Activated CD8-positive, alpha-beta memory T cell treated with anti-CD3 and anti-CD28 coated beads, Interleukin-2, amount 50 U/mL, for 4 hours (primary cell): ENCODE results near the gene BFSP2.
"Not testable (repeated sequence)": the region's sequence is repeated elsewhere in the genome, so short reads cannot be mapped to it uniquely, and the experiment has no call there.

Experiments used
- DNase-seq: peaks from one replicate; pipeline ENCODE4 v3.0.0-alpha.2; 2020

Gene BFSP2

DNA sequence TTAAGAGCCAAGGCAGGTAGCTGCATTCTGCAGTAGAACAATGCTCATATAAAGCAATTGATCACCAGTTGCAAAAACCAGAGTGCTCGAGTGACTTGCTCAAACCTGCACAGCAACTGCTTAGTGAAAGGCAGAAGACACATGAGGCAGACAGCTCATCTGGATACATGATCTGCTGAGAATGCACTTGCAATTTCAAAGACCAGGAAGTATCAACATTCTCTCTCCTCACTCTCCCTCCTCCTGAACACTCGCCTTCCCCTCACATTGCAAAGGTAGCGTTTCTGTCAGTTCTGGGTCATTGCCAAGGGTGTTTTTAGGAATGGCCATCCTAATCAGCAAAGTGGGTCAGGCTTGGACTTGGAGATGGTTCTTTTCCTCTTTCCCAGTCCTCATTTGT lies 61.0 kb downstream of the BFSP2 start:
- DNase-seq = no peak

DNA sequence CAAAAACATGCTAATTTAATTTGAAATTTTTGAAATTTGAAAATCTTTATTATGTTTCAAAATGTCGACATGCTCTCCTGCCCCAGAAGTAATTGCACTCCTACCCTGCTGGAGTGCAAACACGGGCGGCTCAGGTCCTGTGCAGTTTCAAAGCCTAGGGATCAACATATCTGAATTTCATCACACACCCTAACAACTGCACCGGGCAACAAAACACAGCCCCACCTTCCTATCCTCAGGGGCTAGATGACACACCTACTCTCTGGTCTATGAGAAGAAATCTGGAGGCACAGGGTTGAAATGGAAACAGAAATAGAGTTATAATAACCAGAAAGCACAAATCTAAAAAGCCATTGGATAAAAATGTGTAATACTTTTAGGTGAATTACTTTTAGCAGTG lies 61.4 kb downstream of the BFSP2 start:
- no peak for DNase-seq

DNA sequence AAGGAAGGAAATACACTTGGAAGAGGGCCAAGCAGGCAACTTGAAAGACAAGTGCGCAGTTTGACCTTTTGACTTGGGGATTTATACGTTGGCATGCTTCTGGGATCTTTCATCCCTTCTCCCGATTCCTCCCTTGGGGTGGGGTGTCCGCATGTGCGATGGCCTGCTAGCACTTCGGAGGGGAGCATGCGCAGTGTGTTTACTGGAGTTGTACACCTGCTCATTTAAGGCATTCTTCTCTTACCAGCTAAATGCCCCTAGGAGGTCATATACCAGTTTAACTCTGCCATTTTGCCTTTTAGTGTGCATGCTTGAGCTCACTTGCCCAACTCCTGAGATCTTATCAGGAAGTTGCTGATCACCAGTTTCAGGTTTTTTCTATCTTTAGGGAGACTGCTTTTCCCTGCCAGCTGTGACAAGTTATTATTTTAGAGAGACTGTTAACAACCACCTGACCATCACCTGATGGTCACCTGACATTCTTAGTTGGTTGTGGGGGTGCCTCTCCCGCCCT lies 63.5 kb downstream of the BFSP2 start:
- no peak for DNase-seq

DNA sequence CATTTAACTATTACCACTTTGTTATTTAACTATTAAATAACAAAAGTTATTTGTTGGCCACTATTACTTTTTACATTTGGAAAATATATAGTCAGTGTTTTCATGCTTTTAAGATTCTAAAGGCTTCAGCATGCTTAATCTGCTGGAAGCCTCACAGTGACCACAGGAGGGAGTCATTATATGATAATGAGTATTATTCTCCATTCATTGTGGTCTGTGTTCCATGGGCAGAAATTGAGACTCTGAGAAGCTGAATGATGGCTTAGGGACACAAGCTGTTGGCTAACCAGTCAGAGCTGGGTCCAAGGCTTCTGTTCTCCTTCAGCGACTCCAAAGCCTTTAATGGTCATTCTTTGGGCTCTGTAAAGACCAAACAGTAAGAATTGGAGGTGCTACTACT lies 64.7 kb downstream of the BFSP2 start:
- no peak for DNase-seq

DNA sequence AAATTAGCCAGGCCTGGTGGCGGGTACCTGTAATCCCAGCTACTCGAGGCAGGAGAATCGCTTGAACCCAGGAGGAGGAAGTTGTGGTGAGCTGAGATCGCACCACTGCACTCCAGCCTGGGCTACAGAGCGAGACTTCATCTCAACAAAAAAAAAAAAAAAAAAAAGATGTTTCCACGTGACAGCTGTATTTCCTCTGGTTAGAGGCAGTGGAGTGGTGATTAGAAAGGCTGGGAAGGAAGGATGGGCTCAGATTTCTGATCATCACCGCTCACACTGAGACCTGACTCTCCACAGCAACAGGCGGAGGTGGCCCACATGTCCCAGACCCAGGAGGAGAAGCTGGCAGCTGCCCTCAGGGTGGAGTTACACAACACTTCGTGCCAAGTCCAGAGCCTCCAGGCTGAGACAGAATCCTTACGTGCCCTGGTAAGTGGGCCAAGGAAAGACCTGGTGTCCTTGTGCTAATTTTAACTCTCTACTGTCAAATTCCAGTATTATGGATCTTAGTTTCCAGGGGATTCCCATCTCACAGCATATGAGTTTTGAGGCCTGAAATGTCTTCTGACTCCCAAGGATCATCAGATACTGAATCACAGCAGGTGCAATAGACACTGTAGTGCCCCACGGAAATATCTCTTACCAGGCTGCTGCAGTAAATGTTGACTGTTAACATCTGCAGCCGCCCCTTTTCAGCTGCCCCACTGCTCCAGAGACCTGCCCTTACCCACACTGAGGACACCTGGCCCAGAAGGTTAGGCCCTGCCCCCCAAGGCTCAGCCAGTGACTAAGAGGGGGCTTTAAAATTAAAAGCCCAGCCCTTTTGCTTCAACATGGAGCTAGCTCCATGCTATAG lies 66.9 kb downstream of the BFSP2 start:
- DNase-seq = no peak

DNA sequence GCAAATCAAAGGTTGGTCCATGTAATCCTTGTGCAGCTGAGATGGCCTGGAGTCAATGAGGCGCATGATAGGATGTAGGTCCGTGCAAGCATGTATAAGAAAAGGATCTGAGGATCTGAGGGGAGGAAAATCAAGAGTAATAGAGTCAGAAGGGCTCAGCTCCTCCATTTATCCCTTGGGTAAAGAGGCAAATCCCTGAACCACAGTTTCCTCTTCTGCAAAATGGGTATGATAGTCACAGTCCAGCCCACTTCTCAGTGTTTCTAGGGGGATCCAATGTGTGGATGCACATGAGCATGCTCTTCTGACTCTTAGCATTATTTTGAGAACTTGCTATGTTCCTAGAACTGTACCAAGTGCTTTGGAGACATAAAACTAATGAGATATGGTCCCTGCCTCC lies 67.9 kb downstream of the BFSP2 start:
- no peak for DNase-seq

DNA sequence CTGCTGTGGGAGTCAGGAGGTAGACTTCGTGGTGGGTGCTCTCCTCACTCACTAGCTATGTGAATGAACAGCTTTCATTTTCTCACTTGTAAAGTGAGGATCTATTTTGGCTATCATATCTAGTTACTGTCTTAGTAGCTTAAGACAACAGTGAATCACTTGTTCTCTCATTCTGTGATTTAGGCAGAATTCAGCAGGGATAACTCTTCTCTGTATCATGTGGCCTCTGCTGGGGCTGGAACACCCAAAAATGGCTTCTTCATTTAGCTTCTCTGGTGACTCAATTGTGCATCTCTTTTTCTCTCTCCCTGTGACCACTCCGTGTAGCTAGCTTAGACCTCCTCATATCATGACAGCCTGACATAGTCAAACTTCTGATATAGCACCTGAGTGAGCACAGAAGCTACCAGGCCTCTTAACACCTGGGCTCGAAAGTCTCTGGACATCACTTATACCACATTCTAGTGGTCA lies 68.4 kb downstream of the BFSP2 start:
- DNase-seq = no peak

DNA sequence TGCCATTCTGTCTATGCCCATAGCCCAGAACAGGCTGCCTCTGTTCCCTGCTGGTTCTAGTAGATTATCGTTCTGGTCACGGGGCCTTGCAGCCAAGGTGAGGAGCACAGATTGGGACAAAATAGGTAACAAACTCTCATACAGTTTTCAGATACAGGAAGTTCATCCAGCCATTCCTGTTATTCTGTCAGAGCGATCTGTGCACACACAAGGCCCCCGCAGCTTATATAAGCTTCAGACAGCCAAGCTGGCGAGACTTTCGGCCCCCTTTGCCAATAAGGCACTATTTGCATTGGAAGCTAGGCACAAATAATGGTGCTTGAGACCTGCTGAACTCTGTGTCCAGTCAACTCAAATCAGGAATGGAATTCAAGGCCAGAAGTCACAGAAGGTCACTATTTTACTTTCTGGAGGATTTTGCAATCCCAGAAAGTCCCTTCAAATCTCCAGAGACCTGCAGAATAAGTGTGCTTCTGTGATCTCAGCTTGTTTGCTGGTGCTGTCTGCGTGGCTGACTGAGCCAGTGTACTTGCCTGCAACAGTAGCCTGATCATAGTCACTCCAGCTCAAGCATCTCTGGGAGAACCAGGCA lies 69.4 kb downstream of the BFSP2 start:
- DNase-seq = no peak

DNA sequence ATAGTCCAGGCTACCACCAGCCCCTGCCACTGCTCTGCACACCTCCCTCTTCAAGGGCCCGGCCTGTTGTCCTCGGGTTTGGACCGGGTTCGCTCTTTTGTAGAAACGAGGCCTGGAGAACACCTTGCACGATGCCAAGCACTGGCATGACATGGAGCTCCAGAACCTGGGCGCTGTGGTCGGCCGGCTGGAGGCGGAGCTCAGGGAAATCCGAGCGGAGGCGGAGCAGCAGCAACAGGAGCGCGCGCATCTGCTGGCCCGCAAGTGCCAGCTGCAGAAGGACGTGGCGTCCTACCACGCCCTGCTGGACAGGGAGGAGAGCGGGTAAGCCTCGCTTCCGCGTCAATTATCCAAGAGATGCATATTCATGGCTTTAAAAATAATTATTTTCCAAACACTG lies 72.4 kb downstream of the BFSP2 start:
- no peak for DNase-seq

DNA sequence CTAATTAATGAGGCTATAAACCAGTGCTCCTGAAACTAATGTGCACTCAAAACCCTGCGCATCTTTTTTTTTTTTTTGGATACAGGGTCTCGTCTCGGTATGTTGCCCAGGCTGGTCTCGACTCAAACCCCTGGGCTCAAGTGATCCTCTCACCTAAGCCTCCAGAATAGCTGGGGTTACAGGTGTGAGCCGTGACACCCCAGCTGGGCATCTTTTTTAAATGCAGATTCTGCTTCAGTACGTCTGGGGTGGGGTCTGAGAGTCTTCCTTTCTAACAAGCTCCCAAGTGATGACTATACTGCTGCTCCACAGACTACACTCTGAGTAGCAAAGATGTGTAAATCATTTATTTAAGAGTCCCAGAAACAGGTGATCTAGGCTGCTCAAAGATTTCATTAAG lies 73.0 kb downstream of the BFSP2 start:
- DNase-seq = no peak

DNA sequence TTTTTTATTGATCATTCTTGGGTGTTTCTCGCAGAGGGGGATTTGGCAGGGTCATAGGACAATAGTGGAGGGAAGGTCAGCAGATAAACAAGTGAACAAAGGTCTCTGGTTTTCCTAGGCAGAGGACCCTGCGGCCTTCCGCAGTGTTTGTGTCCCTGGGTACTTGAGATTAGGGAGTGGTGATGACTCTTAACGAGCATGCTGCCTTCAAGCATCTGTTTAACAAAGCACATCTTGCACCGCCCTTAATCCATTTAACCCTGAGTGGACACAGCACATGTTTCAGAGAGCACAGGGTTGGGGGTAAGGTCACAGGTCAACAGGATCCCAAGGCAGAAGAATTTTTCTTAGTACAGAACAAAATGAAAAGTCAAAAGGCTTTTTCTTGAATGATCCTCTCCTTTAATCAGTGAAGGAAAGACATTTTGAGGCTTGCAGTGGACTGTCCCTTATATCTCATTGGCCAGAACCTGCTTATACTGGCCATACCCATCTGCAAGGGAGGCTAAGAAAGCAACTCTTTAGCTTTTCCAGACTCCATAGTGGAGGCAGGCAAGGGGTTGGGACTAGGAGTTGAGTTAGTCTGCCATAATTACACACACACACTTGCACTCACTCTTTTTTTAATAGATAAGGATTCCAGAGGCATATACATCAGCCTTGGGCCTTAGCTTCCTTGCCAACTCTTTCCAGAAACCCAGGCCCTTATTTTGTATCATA lies 73.8 kb downstream of the BFSP2 start:
- not testable (repeated sequence) for DNase-seq

DNA sequence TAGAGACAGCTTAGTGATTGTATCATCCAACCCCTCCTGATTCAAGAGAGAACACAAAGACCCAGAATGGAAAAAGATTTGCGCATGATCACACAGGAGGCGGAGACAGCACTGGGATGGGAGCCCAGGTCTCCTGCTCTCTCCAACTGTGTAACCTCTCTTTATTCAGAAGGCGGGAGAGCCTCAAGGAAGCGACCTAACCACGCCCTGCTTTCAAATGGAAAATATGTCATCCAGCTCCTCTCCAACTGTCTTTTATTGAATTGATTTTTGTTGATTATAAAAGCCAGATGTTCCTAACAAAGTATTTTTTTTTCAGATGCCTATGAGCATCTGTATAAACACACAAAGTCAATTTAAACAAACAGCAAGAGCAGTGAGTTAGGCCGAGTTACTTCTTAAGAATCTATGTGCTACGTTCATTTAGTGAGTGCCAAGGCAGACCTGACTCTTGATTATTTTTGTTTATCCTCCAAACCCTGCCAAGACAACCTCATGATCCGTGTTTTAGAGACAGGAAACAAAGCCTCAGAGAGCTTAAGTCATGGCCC lies 74.5 kb downstream of the BFSP2 start:
- DNase-seq = no peak

DNA sequence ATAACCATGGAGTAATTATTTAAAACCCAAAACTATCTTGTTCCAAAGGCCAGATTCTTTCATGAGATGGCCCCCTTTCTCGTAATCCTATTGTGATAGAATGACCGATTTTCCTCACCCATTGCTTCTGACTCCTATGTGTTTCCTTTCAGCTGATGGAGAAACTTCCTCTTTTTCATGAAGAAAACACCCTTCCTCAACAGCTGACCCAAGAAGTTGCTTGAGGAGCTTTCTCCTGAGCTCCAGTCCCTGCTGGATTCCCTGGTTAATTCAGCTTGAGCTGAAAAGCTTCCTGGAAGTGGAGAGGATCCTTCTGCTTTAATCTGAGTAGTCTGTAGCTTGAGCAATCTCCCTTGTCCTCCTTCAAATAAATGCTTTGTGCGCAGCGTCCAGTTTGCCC lies 75.0 kb downstream of the BFSP2 start:
- no peak for DNase-seq

DNA sequence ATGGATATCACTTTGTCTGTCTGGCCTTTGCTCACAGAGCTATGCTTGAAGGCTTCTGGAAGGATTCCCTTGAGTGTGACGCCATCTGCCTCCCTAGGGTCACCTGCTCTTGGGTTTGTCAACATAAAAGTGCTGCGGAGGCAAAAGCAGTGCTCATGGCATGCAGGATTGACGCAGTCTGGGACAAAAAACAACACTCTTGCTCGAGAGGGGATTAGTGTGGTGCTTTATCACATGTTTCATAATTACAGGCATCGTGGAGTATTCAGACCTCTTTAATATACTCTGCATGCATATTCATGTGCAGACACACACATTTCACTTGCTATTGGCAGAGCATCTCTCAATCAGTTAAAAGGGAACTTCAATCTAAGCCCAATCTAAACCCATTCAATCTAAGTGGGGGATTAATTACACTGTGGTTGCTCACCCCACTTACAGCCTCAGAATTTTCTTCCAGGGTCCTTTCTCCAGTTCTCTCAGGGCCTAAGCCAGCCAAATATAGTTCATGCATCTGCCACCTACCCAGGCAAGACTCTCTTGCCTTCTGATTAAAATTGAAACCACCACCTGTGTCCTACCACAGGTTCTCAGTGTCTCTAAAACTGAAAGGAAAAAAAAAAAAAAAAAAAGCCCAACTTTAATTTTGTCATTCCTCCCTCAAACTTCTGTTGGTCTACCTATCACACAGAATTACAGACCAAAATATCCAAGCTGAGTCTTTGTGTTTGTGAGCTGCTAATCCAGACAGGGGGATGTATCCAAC lies 75.6 kb downstream of the BFSP2 start:
- DNase-seq = no peak

DNA sequence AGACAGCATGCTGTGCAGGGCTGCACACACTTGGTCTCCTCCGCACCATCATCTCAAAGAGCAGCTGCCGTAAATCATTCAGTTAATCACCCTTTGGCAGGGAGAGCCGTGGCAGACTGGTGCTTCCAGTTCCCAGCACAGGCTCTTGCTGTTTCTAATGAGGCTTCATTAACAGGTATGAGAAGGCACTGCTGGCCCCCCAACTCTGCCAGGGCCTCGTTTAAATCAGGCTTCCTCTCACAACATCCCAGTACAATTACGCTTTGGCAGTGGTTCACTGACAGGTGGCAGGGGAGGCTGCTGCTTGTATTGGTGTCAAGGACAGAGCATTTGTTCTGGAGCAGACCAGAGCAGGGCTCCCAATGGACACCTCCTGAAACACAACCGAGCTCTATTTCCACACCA lies 77.1 kb downstream of the BFSP2 start:
- DNase-seq = no peak

DNA sequence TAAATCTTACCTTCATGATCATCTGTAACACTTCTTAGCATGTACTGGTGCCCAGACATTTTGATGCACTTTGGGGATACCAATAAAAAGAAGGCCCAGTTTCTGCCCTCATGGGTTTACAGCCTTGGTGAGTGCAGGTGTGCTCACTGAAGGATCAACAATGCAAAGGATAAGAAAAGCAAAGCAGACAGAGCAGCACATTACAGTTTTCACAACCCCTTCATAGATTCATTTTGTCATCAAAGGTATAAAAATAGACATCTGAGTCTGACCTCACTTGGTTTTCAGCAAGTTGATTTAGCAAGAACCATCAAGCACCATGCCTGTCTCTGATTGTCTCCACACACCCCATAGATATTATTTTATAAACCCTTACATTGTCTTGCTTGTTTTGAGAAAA lies 77.6 kb downstream of the BFSP2 start:
- no peak for DNase-seq

DNA sequence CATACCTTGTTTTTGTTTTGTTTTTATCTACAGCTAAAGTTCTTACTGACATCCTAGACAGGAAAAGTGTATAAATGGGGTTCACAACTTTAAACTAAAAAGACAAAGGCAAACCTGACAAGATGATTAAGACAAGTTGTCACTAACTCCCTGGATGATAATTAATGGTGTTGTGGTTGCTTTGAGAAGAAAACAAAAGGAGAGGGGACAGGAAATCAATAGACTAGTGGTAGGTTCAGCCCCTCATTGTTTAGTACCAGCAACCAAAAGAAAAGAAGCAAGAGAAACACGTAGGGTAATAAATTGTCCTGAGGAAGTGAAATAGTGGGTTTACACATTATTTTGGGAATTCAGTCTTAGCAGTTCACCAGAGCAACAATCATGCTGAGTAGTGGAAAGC lies 78.8 kb downstream of the BFSP2 start:
- DNase-seq = no peak

DNA sequence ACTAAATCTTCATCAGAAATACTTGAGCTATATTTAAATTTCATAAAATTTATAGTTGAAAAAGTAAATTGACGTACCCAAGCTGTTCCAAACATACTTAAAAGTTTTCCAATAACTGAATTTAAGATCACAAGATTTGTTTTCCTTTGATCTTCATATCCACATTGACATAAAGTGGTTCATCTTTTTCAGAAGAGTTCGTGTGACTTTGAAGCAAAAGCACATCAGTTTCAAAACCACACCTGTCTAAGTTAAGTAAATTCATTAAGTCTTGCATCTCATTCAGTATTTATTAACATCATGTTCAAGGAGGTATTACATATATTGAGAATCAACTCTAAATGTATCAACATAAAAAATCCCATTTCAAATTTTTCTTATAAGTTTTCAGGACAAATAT lies 79.5 kb downstream of the BFSP2 start:
- DNase-seq = no peak

DNA sequence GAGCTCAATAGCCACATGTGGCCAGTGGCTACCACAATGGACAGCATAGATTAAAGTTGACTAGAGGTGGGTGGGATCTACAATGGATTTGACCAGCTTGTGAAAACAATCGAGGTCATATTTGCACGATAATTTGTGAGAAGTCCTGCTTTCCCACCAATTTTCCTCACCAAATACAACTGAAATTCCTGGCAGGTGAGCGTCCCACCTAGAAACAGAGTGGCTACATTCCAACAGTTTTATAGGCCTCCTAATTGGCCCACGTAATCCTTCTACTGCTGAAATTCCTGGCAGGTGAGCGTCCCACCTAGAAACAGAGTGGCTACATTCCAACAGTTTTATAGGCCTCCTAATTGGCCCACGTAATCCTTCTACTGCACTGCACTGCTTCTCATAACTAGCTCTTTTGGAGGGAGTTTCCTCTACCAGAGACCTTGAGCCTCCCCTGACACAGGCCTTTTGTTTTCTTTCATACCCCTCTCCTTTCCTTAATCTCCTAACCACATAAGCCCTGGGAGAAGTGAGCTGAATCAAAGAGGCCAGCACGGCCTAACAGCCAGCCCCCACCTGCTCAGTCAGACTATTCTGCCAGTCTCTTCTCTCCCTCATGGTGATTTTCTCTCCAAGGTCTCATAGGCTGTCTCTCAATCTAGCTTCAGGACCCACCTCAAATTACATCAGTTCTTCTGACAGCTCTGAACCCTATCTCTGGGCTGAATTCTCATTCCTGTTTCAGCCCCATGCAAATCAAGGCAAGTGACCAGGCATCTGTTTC lies 80.2 kb downstream of the BFSP2 start:
- no peak for DNase-seq

DNA sequence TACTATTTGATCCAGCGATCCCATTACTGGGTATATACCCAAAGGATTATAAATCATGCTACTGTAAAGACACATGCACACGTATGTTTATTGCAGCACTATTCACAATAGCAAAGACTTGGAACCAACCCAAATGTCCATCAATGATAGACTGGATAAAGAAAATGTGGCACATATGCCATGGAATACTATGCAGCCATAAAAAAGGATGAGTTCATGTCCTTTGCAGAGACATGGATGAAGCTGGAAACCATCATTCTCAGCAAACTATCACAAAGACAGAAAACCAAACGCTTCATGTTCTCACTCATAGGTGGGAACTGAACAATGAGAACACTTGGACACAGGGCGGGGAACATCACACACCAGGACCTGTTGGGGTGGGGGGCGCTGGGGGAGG lies 82.6 kb downstream of the BFSP2 start:
- DNase-seq = not testable (repeated sequence)

DNA sequence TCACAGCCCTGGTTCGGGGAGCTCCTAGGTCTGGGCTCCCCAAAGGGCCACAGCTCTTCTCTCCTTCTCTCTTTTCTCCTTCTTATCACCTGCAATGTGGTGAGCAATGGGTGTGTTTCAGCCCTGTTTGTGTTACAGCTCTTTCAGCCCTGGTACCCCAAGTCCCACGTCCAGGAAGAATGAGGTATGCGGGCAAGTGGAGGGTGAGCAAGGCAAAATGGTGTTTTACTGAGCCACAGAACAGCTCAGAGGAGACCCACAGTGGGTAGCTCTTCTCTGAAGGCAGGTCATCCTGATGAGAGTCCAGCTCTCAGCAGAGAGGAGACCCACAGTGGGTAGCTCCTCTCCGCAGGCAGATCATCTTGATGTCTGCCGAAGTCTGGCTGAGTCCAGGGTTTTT lies 86.8 kb downstream of the BFSP2 start:
- no peak for DNase-seq

DNA sequence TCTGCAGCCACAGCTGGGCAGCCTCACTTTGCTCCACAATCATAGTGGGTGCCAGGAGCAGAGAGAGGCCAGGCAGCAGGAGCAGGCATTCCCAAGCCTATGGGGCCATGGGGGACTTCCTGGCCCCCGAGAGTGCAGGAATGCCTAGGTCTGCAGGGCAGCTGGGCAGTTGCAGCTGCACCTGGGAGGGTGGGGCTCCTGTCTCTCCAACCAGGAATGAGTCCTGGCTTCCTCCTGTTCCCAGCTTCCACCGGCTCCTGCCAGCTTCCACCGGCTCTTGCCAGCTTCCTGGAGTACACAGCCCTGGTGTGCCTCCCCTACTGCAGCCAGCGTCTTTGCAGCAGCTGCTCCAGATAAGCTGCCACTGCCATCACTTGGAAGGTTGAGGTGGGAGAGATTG lies 87.3 kb downstream of the BFSP2 start:
- no peak for DNase-seq
